OCI-LY7 (cell line): ENCODE measurements around the gene OAS3. TPM values are rescaled to one million over a fixed set of nuclear protein-coding genes. Genes with fewer than 3 reads are reported as not detected.

Source experiments
- BruUV-seq: library from RNA; stranded (reverse); fragments of 400-500 nt; replicated peaks from 2 replicates; lab custom pipeline; 2021; lab: Mats Ljungman, UMichigan
- CTCF ChIA-PET: fragments of 300-600 bp; sonication (Branson Sonifier 250); formaldehyde crosslinking; loops from one replicate; lab custom pipeline; 2022; ENCODE audit warnings: antibody characterized with exemption; ENCODE audit not compliant: unreplicated experiment; lab: Charles Lee
- POLR2A ChIA-PET: fragments of 300-600 bp; sonication (Branson Sonifier 250); formaldehyde crosslinking; loops from one replicate; lab custom pipeline; 2022; ENCODE audit warnings: antibody characterized with exemption; lab: Charles Lee
- DNase-seq: peaks from one replicate; pipeline ENCODE4 v3.0.0-alpha.2; 2015; ENCODE audit warnings: low spot score
- H2AFZ ChIP-seq: fragments of 200-600 bp; sonication (generic), shearing (Covaris generic); 2 replicates; pipeline ENCODE4 v1.6.1; 2014; ENCODE audit warnings: mild to moderate bottlenecking, antibody characterized with exemption, low read length, moderate library complexity
- H3K27ac ChIP-seq: fragments of 200-600 bp; sonication (generic); 2 replicates; pipeline ENCODE4 v1.5.1; 2014; ENCODE audit warnings: mixed run types, low read depth, mild to moderate bottlenecking, moderate library complexity, low read length, inconsistent platforms; ENCODE audit not compliant: poor library complexity, severe bottlenecking
- H3K36me3 ChIP-seq: fragments of 200-600 bp; sonication (generic); 2 replicates; pipeline ENCODE4 v1.6.1; 2014; ENCODE audit warnings: mild to moderate bottlenecking, antibody characterized with exemption, low read length, moderate library complexity, mixed read lengths; ENCODE audit not compliant: insufficient read depth
- H3K4me1 ChIP-seq: fragments of 200-600 bp; sonication (generic); 2 replicates; pipeline ENCODE4 v1.5.1; 2014; ENCODE audit warnings: mild to moderate bottlenecking, low read length; ENCODE audit not compliant: insufficient read depth, poor library complexity, severe bottlenecking
- H3K4me2 ChIP-seq: fragments of 200-600 bp; sonication (generic); 2 replicates; pipeline ENCODE4 v1.6.1; 2014; ENCODE audit warnings: mild to moderate bottlenecking, low read length
- H3K4me3 ChIP-seq: fragments of 200-600 bp; sonication (generic); 2 replicates; pipeline ENCODE4 v1.5.1; 2014; ENCODE audit warnings: mild to moderate bottlenecking, low read depth, low read length; ENCODE audit not compliant: poor library complexity, severe bottlenecking
- H3K79me2 ChIP-seq: fragments of 200-600 bp; sonication (generic); 2 replicates; pipeline ENCODE4 v1.6.1; 2016; ENCODE audit warnings: low read depth, mild to moderate bottlenecking, low read length, moderate library complexity, mixed read lengths; ENCODE audit not compliant: insufficient read depth
- H3K9me2 ChIP-seq: fragments of 200-600 bp; sonication (generic); 2 replicates; pipeline ENCODE4 v1.6.1; 2016; ENCODE audit warnings: mild to moderate bottlenecking, low read length, mixed read lengths; ENCODE audit not compliant: insufficient read depth
- H3K9me3 ChIP-seq: fragments of 200-600 bp; sonication (generic); 2 replicates; pipeline ENCODE4 v1.6.1; 2014; ENCODE audit warnings: mild to moderate bottlenecking, mixed run types, low read length, mixed read lengths
- H4K20me1 ChIP-seq: fragments of 200-600 bp; sonication (generic); 2 replicates; pipeline ENCODE4 v1.6.1; 2014; ENCODE audit warnings: mild to moderate bottlenecking, antibody characterized with exemption, low read length, moderate library complexity, mixed read lengths; ENCODE audit not compliant: insufficient read depth
- EZH2phosphoT487 ChIP-seq: fragments of 200-600 bp; sonication (generic); IDR thresholded peaks from 2 replicates; pipeline ENCODE4 v1.6.1; 2018; ENCODE audit warnings: low read depth, borderline replicate concordance, mild to moderate bottlenecking, mixed run types, antibody characterized with exemption, low read length, moderate library complexity, mixed read lengths
- intact Hi-C: fragments of 100-400 bp; cut with micrococcal nuclease; formaldehyde crosslinking; loops from one replicate; pipeline ENCODE4 v1.10.0; 2022; ENCODE audit not compliant: unreplicated experiment
- total RNA-seq, 2 experiments: library from RNA; depleted of rRNA in 1 of 2; stranded (reverse); fragments of >200 nt in 1 of 2; shearing (Covaris generic) in 1 of 2; gene quantifications; 2 replicates each; pipeline ENCODE4 v1.2.3, GENCODE V29; 2014 to 2022
- TF ChIP-seq, protein P1 (sequence below): fragments of 200-600 bp; sonication (generic); conservative IDR thresholded peaks from 2 replicates; pipeline ENCODE4 v1.5.1; 2014; ENCODE audit warnings: mild to moderate bottlenecking, antibody characterized with exemption, low read length, moderate library complexity, mixed read lengths

OAS3 gene
- total RNA-seq, 2 experiments from 2014 or later = 0.79 to 9.2 TPM

DNA sequence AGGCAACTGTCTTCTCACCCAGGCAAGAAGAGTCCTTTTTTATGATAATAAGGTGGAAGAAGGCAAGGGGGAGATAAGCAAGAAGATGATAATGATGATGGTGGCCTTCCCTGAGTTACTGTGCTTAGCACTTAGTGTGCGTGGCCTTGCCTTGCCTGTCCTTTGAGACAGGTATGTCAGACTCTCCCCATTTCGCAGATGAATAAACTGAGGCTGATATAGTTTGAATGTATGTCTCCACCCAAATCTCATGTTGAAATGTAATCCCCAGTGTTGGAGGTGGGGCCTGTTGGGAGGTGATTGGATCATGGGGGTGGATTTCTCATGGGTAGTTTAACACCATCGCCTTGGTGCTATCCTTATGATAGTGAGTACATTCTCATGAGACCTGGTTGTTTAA is 8.6 kb upstream of the OAS3 start:
- BruUV-seq = no TSS peak
- Histone ChIP-seq H3K79me2 (no peaks in the 10 kb centered on the region), H3K4me3 (no peak overlapping the region), H3K36me3 (no peaks in the 10 kb centered on the region), H4K20me1 (no peaks in the 10 kb centered on the region), H2AFZ (no peak overlapping the region), H3K4me2 (no peak overlapping the region), H3K4me1 (no peaks in the 10 kb centered on the region), H3K9me3 (no peaks in the 10 kb centered on the region), H3K9me2 (no peaks in the 10 kb centered on the region), H3K27ac (no peak overlapping the region)
- ChIA-PET CTCF (no interaction called here), POLR2A (interaction anchor here (1.1 kb wide), 1 partner anchor 27 kb away, joined by 7 read pairs; no protein-coding TSS in a partner anchor)
- TF ChIP-seq EZH2phosphoT487 = no peak
- TF ChIP-seq, protein P1, sequence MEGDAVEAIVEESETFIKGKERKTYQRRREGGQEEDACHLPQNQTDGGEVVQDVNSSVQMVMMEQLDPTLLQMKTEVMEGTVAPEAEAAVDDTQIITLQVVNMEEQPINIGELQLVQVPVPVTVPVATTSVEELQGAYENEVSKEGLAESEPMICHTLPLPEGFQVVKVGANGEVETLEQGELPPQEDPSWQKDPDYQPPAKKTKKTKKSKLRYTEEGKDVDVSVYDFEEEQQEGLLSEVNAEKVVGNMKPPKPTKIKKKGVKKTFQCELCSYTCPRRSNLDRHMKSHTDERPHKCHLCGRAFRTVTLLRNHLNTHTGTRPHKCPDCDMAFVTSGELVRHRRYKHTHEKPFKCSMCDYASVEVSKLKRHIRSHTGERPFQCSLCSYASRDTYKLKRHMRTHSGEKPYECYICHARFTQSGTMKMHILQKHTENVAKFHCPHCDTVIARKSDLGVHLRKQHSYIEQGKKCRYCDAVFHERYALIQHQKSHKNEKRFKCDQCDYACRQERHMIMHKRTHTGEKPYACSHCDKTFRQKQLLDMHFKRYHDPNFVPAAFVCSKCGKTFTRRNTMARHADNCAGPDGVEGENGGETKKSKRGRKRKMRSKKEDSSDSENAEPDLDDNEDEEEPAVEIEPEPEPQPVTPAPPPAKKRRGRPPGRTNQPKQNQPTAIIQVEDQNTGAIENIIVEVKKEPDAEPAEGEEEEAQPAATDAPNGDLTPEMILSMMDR = no peak
- DNase-seq = no peak
- intact Hi-C loops = no loop called here

DNA sequence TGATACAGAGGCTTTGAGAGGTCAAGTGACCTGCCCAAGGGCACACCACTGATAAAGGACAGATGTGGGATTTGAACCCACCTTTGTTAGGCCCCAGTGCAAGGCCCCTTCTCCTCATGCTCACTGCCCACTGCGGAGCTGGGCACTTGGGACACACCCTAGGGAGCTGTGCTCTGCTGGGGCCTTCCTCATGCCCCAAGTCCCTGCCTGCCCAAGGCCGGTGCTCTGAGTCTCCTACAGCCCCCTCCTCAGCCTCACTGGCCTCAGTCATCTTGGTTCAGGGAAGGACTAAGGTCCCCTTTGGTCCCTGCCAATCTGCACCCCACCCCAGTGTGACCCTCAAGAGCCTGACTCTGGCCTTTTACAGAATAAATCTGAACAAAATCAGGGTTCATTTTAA is 7.9 kb upstream of the OAS3 start:
- no peak for DNase-seq
- intact Hi-C loops = no loop called here

DNA sequence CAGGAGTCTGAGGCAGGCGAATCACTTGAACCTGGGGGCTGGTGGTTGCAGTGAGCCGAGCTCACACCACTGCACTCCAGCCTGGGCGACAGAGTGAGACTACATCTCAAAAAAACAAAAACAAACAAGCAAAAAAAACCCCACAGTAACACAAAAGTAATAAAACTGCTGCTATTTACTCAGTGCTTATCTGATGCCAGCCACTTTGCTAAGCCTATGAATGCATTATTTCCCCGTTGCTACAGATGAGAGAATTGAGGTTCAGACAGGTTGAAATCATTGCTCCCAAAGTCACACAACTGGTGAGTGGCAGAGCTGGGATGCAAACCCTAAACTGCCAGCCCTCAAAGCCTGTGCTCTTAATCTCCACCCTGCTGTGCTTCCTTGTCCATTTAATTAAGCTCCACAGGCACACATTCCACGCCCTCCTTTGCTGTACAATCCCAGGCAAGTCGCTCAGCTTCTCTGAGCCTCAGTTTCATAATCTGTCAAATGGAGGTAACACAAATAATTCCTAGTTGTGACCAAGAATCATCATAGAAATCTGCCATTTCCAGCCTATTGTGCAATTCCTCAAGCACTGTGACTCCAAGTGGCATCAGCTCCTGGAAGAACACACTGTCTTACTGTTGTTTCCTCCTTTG is 5.7 kb upstream of the OAS3 start:
- peaks cover 1% of the 10 kb centered on the region for H3K4me1 ChIP-seq
- no peak overlapping the region for H2AFZ ChIP-seq
- H3K79me2 ChIP-seq = no peaks in the 10 kb centered on the region
- H3K36me3 ChIP-seq = no peaks in the 10 kb centered on the region
- no peaks in the 10 kb centered on the region for H3K9me2 ChIP-seq
- no peaks in the 10 kb centered on the region for H4K20me1 ChIP-seq
- no peak for DNase-seq
- ChIA-PET POLR2A (no interaction called here), CTCF (no interaction called here)
- no TSS peak for BruUV-seq
- H3K9me3 ChIP-seq = no peaks in the 10 kb centered on the region
- TF ChIP-seq EZH2phosphoT487 = no peak
- TF ChIP-seq, protein P1 = no peak
- intact Hi-C loops = no loop called here
- no peak overlapping the region for H3K4me3 ChIP-seq
- no peak overlapping the region for H3K27ac ChIP-seq
- H3K4me2 ChIP-seq = no peak overlapping the region

More for the DNA sequence above, 7.9 kb upstream of the OAS3 start:
- H3K4me3 ChIP-seq = no peak overlapping the region
- TF ChIP-seq, protein P1 = no peak
- TF ChIP-seq EZH2phosphoT487 = no peak
- no peak overlapping the region for H3K4me2 ChIP-seq
- H2AFZ ChIP-seq = no peak overlapping the region
- no peaks in the 10 kb centered on the region for H3K79me2 ChIP-seq
- ChIA-PET POLR2A (no interaction called here), CTCF (no interaction called here)
- no TSS peak for BruUV-seq
- no peaks in the 10 kb centered on the region for H3K36me3 ChIP-seq
- no peaks in the 10 kb centered on the region for H4K20me1 ChIP-seq
- H3K9me2 ChIP-seq = no peaks in the 10 kb centered on the region
- H3K27ac ChIP-seq = no peak overlapping the region
- no peaks in the 10 kb centered on the region for H3K9me3 ChIP-seq
- H3K4me1 ChIP-seq = no peaks in the 10 kb centered on the region
